SK-N-SH (cell line): ENCODE data around the gene ZNF784.

Experiments used
- ELF1 ChIP-seq: IDR thresholded peaks from 2 replicates; pipeline ENCODE4 v1.4.0; 2012
- TF ChIP-seq, protein P1 (sequence below): fragments of 150-350 bp; IDR thresholded peaks from 2 replicates; pipeline ENCODE4 v1.6.1; 2017; ENCODE audit warnings: antibody characterized with exemption, low read length, low read depth, borderline replicate concordance

DNA sequence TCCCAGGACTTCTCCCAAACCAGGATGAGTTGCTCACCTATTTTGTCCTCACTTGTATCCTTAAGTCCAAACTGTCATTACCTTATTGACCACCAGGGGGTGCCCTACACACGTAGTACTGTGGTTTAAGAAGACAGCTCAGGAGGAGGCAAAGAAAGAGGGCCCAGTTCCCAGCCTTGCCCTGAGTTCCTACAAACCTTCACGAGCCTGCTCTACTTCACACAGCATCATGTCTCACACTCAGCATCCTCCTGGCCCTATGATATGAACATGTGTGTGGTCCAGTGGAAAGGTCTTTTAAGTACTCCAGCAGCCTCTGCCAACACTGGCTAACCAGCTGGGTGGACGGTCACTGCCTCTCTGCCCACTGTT is 8.1 kb upstream of the ZNF784 start:
- TF ChIP-seq, protein P1, sequence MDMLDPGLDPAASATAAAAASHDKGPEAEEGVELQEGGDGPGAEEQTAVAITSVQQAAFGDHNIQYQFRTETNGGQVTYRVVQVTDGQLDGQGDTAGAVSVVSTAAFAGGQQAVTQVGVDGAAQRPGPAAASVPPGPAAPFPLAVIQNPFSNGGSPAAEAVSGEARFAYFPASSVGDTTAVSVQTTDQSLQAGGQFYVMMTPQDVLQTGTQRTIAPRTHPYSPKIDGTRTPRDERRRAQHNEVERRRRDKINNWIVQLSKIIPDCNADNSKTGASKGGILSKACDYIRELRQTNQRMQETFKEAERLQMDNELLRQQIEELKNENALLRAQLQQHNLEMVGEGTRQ: no peak
- TF ChIP-seq ELF1: no peak
